NCI-H2029 (cell line): ENCODE data around the gene ZNF655.
"Not testable (repeated sequence)": the region's sequence is repeated elsewhere in the genome, so short reads cannot be mapped to it uniquely, and the experiment has no call there.

Experiments
- DNase-seq: peaks from one replicate; lab custom pipeline; 2025; lab: John Stamatoyannopoulos, UW

ZNF655 gene

GRCh38 chr7:99558306-99559174 is at the start of gene ZNF655:
TSS of gene ZNF655 (plus strand) at chr7:99558642. CDS start at chr7:99560560, 1,918 bp downstream.
- DNase-seq, result peak; percentile 84

GRCh38 chr7:99514050-99514449 is 44.4 kb upstream of the ZNF655 start:
- DNase-seq, result no peak

- DNase-seq, result no peak
Observed at GRCh38 chr7:99521399-99521798, 37.0 kb upstream of the ZNF655 start.

GRCh38 chr7:99525713-99526440 is 32.6 kb upstream of the ZNF655 start:
- no peak for DNase-seq

- DNase-seq, result no peak
Observed at GRCh38 chr7:99531354-99531765, 27.1 kb upstream of the ZNF655 start.

GRCh38 chr7:99535667-99536066 is 22.8 kb upstream of the ZNF655 start:
- no peak for DNase-seq

GRCh38 chr7:99539213-99539811 is 19.1 kb upstream of the ZNF655 start:
- DNase-seq, result no peak

- no peak for DNase-seq
Observed at GRCh38 chr7:99540542-99540941, 17.9 kb upstream of the ZNF655 start.

- DNase-seq, result no peak
Observed at GRCh38 chr7:99541212-99541611, 17.2 kb upstream of the ZNF655 start.

- no peak for DNase-seq
Observed at GRCh38 chr7:99543081-99543671, 15.3 kb upstream of the ZNF655 start.

- no peak for DNase-seq
Observed at GRCh38 chr7:99543916-99544315, 14.5 kb upstream of the ZNF655 start.

- DNase-seq, result not testable (repeated sequence)
Observed at GRCh38 chr7:99545308-99545707, 13.1 kb upstream of the ZNF655 start.

GRCh38 chr7:99549545-99549944 is 8.9 kb upstream of the ZNF655 start:
- DNase-seq, result not testable (repeated sequence)

GRCh38 chr7:99551334-99551733 is 7.1 kb upstream of the ZNF655 start:
- DNase-seq, result peak; percentile 4

- DNase-seq, result peak; percentile 92
Observed at GRCh38 chr7:99551767-99552463, 6.5 kb upstream of the ZNF655 start, which contains the start of gene FAM200A. TSS of gene FAM200A (minus strand) at chr7:99552114. CDS start at chr7:99548407, 3,707 bp downstream.

GRCh38 chr7:99553039-99553438 is 5.4 kb upstream of the ZNF655 start:
- DNase-seq, result no peak

GRCh38 chr7:99554939-99555338 is 3.5 kb upstream of the ZNF655 start:
- DNase-seq, result no peak

GRCh38 chr7:99557196-99557607 is 1.2 kb upstream of the ZNF655 start:
- no peak for DNase-seq

- no peak for DNase-seq
Observed at GRCh38 chr7:99557940-99558305, 519 bp upstream of the ZNF655 start.

GRCh38 chr7:99559175-99559915 is 903 bp downstream of the ZNF655 start:
- DNase-seq, result no peak
